ENCODE measurements around the gene PLP2.

PLP2 gene

GRCh38 chrX:49212209-49212608 lies 40.5 kb downstream of the PLP2 start:
- DNase-seq, result no peak

- DNase-seq, result no peak
Observed at GRCh38 chrX:49212861-49213260, 41.2 kb downstream of the PLP2 start.

- no peak for DNase-seq
Observed at GRCh38 chrX:49214416-49214815, 42.7 kb downstream of the PLP2 start.

GRCh38 chrX:49214996-49215526 lies 43.4 kb downstream of the PLP2 start:
- no peak for DNase-seq

GRCh38 chrX:49220100-49220499 lies 48.4 kb downstream of the PLP2 start:
- DNase-seq, result no peak

- no peak for DNase-seq
Observed at GRCh38 chrX:49221868-49222267, 50.2 kb downstream of the PLP2 start.

All from activated naive CD4-positive, alpha-beta T cell (primary cell).